ENCODE data around the gene CTBP1. TPM values are rescaled to one million over a fixed set of nuclear protein-coding genes. Genes with fewer than 3 reads are reported as not detected.
"Not testable (repeated sequence)": the region's sequence is repeated elsewhere in the genome, so short reads cannot be mapped to it uniquely, and the experiment has no call there.

The CTBP1 gene
- total RNA-seq, 2 donors from 2014 or later, result 109 to 113 TPM

GRCh38 chr4:1242506-1243450 lies 6.2 kb downstream of the CTBP1 start:
- intact Hi-C loops (cut with DNase I), result loop anchor here (1.0 to 10.0 kb wide), 2 partner anchors 16 to 78 kb away; no protein-coding TSS in a partner anchor
- peak; percentile 68 for DNase-seq (ENCODE audit: low spot score)

GRCh38 chr4:1241936-1242505 lies 6.9 kb downstream of the CTBP1 start:
- intact Hi-C loops (cut with DNase I), result loop anchor here (1.0 to 10.0 kb wide), 3 partner anchors 16 to 77 kb away; no protein-coding TSS in a partner anchor
- DNase-seq (ENCODE audit: low spot score), result peak; percentile 64

DNA sequence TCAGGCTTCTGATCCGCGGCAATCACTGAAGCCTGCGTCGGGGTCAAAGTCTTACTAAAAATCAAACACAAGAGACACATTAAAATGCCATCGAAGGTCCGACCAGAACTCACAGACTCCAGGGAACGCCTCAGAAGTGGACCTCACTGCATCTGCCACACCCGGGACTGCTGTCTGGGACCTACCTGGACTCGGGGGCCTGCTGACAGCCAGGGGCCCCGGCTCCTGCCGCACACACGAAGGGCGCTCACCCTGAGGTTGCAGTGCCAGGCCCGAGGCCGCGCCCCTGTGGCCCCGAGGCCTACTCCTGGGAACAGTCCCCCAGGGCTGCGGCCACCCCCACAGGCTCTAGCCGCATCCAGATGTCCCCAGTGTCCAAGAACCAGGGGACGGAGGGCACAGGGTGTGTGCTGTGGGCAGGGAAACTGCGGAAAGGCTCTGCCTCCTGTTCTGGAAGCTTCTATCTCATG lies 7.4 kb downstream of the CTBP1 start:
- DNase-seq (ENCODE audit: low spot score), result peak; percentile 61
- intact Hi-C loops (cut with DNase I), result loop anchor here (2.0 to 10.0 kb wide), 2 partner anchors 73 to 77 kb away; no protein-coding TSS in a partner anchor

GRCh38 chr4:1240721-1241465 lies 8.0 kb downstream of the CTBP1 start:
- DNase-seq (ENCODE audit: low spot score), result peak; percentile 78
- intact Hi-C loops (cut with DNase I), result loop anchor here (2.0 to 10.0 kb wide), 2 partner anchors 72 to 76 kb away; no protein-coding TSS in a partner anchor

DNA sequence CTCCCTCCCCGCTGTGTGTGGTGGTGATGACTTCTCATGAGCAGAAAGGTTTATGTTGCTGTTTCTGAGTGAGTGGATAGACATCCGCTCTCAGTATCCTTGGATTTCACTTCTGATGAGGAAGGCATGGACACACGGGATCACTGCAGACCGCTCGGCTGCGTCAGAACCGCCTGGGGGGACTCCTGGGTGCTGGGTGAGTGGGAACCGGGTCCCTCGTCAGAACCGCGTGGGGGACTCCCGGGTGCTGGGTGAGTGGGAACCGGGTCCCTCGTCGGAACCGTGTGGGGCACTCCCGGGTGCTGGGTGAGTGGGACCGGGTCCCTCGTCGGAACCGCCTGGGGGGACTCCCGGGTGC lies 9.0 kb downstream of the CTBP1 start:
- no peak for DNase-seq (ENCODE audit: low spot score)
- intact Hi-C loops (cut with DNase I), result loop anchor here (2.0 to 10.0 kb wide), 2 partner anchors 71 to 75 kb away; no protein-coding TSS in a partner anchor

DNA sequence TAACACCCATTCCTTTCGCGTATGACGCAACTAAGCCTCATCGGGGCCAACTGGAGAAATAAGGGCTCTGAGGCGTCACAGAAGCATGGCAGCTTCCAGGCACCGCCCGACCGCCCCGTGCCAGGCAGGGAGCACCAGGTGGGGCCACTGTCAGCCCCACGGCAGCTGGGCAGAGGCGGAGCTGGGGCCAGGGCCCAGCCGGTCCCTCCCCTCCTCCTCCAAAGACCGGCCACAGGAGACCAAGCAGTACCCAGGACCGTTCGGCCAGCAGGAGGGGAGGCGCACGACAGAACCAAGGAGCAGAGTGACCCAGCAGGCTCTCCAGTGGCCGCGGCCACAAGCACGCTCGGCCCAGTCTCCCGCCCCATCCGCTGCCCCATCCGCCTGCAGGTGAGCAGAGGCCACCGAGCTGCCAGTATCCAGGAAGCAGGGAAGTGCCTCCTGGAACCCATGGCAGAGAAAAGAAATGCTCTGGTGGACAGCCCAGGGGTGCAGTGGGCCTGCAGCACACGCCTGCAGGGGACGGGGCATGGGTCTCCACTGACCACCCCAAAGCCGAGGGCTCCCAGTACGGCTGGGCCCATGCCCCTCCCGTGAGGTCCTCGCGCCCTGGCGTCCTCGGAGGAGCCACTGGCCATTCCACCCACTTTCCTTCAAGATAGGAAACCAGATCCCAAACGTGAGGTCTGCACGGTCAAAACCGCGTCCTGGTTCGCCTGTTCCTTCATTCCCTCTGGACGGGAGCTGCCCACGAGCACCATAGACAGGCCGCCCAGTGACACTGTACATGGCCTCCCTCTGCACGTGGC lies 9.6 kb downstream of the CTBP1 start:
- peak; percentile 75 for DNase-seq (ENCODE audit: low spot score)
- intact Hi-C loops (cut with DNase I), result no loop called here

GRCh38 chr4:1238676-1239000 lies 10.3 kb downstream of the CTBP1 start:
- intact Hi-C loops (cut with DNase I), result no loop called here
- no peak for DNase-seq (ENCODE audit: low spot score)

GRCh38 chr4:1237981-1238675 lies 10.8 kb downstream of the CTBP1 start:
- peak; percentile 77 for DNase-seq (ENCODE audit: low spot score)
- intact Hi-C loops (cut with DNase I), result no loop called here

GRCh38 chr4:1237261-1237660 lies 11.7 kb downstream of the CTBP1 start:
- DNase-seq (ENCODE audit: low spot score); intact Hi-C loops (cut with DNase I): not testable (repeated sequence)

DNA sequence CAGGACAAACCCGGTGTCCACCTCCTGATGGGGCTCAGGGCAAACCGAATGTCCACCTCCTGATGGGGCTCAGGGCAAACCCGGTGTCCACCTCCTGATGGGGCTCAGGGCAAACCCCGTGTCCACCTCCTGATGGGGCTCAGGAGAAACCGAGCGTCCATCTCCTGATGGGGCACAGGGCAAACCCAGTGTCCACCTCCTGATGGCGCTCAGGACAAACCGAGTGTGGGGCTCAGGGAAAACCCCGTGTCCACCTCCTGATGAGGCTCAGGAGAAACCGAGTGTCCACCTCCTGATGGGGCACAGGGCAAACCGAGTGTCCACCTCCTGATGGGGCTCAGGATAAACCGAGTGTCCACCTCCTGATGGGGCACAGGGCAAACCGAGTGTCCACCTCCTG lies 12.1 kb downstream of the CTBP1 start:
- DNase-seq (ENCODE audit: low spot score), result peak; percentile 12
- intact Hi-C loops (cut with DNase I), result not testable (repeated sequence)

- DNase-seq (ENCODE audit: low spot score), result peak; percentile 74
- intact Hi-C loops (cut with DNase I), result no loop called here
Measured at GRCh38 chr4:1236103-1236641, 12.8 kb downstream of the CTBP1 start.

DNA sequence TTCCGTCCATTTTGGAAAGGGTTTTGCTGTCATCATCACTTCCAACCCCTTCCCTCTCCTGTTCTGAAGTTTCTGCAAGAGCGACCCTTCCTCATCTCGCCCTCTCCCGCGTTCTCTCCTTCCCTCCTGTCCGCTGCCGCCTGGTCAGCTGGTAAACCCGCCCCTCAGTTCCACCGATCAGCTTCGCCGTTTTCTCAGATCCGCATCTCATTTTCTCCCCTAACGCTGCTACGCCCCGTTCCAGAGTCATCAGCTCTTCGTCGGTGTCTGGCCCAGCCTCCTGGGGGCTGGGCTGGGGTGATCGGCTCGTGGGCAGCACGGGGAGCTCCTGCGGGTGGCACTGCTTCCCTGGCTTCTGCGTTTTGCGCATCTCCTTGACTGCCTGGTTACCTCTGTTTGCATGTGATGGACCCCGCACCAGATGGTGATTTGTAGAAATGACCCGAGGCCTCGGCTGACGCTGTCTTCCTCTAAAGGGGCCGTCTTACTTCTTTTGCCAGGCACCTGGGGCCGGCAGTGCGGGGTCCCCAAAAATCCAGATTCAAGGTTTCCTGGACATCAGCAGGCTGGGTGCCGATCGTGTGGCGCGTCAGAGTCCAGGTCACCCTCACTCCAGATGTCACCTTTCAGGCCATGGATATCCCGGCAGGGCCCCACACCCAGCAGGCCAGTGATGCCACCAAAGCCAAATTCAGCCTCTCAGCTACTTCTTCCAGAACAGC lies 13.4 kb downstream of the CTBP1 start:
- intact Hi-C loops (cut with DNase I), result no loop called here
- peak; percentile 72 for DNase-seq (ENCODE audit: low spot score)

DNA sequence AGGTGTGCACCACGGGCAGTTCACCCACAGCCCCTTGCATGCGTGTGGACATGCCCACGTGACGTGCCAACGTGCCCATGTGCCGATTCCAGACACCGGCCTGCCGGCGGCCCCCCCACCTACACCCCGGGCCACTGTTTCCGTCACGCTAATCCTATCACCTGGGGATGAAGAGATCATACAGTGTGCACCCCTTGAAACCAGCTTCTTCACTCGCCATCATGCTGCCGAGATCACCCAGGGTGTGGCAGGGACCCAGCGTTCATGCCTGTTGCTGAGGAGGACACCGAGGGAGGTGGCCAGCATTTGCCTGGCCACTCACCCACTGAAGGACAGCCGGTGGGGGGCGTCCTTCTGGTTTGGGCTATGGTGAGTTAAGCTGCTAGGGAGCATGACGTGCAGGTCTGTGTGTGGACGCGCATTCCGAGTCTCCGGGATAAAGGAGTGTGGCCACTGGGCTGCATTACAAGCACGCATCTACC lies 14.1 kb downstream of the CTBP1 start:
- intact Hi-C loops (cut with DNase I), result no loop called here
- DNase-seq (ENCODE audit: low spot score), result peak; percentile 73

GRCh38 chr4:1234309-1234695 lies 14.6 kb downstream of the CTBP1 start:
- peak; percentile 77 for DNase-seq (ENCODE audit: low spot score)

GRCh38 chr4:1233641-1234308 lies 15.2 kb downstream of the CTBP1 start:
- peak; percentile 75 for DNase-seq (ENCODE audit: low spot score)
- intact Hi-C loops (cut with DNase I), result no loop called here

More at GRCh38 chr4:1234309-1234695, 14.6 kb downstream of the CTBP1 start:
- intact Hi-C loops (cut with DNase I), result no loop called here

All from posterior vena cava (tissue), 2 donors.